HG03159 (cell line): Measurements from ENCODE around the gene RNF13.
"Not testable (repeated sequence)": the region's sequence is repeated elsewhere in the genome, so short reads cannot be mapped to it uniquely, and the experiment has no call there.

Source experiments
- ATAC-seq: cut with Tn5 transposase; IDR thresholded peaks from one replicate; pipeline ENCODE4 v1.9.1; 2021; ENCODE audit warnings: mild to moderate bottlenecking, moderate library complexity; ENCODE audit not compliant: unreplicated experiment

The RNF13 gene

DNA sequence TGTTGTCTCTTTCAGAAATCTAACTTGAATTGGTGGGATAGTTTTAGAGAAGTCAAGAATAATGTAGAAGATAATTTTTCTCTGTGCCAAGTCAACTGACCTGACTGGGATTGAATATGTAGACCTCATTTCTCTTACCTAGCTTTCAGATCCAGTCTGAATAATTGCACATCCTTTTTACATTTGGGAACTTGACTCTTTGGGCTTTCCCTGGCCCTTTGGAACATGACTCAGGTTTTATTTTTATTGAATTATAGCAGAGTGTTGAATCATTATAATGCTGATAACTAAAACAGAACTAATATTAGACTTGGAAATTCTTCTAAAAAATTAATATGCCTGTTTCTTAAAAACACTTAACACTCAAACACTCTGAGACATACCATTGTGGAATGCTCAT is 81.2 kb downstream of the RNF13 start:
- no peak for ATAC-seq

GRCh38 chr3:149895339-149895738 is 82.3 kb downstream of the RNF13 start:
- ATAC-seq: no peak

GRCh38 chr3:149895769-149896168 is 82.8 kb downstream of the RNF13 start:
- ATAC-seq: no peak

- ATAC-seq: no peak
Measured at GRCh38 chr3:149898771-149899170, 85.8 kb downstream of the RNF13 start.

DNA sequence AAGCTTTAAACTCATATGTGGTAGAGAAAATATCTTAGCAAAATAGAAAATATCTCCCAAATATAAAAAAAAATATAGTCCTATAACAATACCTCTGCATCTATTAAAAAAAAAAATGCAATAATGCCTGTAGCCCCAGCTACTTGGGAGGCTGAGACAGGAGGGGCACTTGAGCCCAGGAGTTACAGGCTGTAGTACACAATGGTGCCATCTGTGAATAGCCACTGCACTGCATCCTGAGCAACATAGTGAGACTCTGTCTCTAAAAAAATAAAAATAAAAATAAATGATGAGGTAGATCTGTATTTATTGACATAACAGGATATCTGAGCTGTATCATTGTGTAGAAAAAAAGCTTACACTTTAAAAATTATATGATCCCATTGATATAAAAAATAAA is 87.3 kb downstream of the RNF13 start:
- no peak for ATAC-seq

DNA sequence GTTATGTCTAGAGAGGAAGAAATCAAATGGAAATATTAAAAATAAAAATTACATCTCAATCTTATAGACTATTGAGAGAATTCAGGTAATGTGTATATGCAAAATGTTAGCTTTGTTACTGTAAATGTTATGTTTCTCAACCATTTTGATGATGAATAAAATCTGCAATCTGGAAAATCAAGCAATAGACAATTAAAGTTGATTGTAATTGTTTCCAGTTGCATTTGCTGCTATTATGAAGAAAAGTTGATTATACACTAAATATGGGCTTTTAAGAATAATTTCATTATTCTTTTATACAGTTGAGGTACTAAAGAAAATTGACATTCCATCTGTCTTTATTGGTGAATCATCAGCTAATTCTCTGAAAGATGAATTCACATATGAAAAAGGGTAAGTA is 88.8 kb downstream of the RNF13 start:
- no peak for ATAC-seq

- no peak for ATAC-seq
Measured at GRCh38 chr3:149902498-149903139, 89.6 kb downstream of the RNF13 start.

GRCh38 chr3:149906036-149906435 is 93.0 kb downstream of the RNF13 start:
- ATAC-seq: no peak

GRCh38 chr3:149908424-149908957 is 95.5 kb downstream of the RNF13 start:
- ATAC-seq: no peak

GRCh38 chr3:149909923-149910322 is 96.9 kb downstream of the RNF13 start:
- ATAC-seq: no peak

GRCh38 chr3:149917124-149917667 is 104.2 kb downstream of the RNF13 start:
- ATAC-seq: no peak

DNA sequence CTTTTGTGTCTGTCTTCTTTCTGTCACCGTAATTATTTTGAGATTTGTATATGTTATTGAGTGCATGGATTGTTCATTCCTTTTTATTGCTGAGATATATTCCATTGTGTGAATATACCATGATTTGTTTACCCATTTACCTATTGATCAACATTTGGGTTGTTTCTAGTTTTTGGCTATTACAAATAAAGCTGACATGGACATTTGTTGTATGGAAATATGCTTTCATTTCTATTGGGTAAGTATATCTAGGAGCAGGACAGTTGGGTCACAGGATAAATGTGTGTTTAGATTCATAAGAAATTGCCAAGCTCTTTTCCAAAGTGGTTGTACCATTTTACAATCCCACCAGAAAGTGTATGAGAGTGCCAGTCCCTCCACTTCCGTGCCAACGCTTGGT is 106.5 kb downstream of the RNF13 start:
- ATAC-seq: no peak

- ATAC-seq: no peak
Measured at GRCh38 chr3:149920119-149920518, 107.1 kb downstream of the RNF13 start.

DNA sequence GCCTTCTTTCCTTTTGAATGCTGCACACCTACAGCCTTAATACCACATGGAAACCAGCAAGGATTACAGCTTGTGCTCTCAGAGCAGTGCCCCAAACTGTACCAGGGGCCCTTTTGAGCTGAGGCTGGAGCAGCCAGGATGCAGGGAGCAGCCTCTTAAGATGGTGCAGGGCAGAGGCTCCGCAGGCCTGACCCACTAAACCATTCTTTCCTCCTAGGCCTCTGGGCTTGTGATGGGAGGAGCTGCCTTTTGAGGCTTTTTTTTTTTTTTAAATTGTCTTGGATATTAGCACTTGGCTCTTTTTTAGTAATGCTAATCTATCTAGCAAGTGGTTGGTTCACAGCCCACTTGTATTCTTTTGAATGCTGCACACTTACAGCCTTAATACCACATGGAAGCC is 120.0 kb downstream of the RNF13 start:
- no peak for ATAC-seq

DNA sequence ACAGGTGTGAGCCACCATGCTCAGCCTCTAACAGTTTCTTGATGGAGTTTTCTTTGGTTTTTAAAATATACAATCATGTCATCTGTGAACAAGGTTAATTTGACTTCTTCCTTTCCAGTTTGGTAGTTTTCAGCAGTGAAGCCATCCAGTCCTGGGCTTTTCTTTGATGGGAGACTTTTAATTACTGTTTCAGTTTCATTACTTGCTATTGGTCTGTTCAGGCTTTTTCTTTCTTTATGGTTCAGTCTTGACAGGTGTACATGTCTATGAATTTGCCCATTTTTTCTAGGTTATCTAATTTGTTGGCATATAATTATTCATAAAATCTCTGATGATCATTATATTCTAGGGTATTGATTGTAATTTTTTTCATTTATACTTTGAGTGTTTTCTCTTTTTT is 120.8 kb downstream of the RNF13 start:
- ATAC-seq: no peak

DNA sequence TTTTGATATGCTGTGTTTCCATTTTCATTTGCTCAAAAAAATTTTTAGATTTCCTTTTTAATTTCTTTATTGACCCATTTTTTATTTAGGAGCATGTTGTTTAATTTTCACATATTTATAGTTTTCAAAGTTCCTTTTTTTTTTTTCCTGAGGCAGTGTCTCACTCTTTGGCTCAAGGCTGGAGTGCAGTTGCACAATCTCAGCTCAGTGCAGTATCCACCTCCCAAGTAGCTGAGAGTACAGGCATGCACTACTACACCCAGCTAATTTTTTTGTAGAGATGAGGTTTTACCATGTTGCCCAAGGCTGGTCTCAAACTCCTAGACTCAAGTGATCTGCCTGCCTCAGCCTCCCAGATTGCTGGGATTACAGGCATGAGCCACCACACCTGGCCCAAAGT is 121.5 kb downstream of the RNF13 start:
- no peak for ATAC-seq

GRCh38 chr3:149936812-149937230 is 123.8 kb downstream of the RNF13 start:
- no peak for ATAC-seq

DNA sequence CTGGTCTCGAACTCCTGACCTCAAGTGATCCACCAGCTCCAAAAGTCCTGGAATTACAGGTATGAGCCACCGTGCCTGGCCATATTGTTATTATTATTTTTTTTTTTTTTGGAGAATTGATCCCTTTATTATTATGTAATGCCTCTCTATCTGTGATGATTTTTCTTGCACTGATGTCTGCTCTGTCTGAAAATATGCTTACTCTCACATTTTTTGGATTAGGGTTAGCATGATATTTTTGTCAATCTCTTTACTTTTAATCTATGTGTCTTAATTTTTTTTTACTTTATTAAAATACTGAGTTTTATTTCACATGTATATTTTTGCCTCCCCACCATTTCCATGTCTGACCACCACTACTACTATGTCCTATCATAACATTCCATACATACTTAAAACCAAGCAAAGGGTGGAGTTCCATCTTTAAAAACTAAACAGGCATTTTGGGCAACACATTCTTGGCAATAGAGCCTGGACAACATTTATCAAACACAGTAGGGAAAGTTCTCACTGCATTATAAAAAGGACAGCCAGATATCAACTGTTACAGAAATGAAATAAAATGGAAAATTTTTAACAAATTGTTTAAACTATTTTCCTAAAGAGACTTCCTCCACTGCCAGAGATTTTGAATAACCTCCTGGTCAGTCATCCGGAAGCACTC is 125.5 kb downstream of the RNF13 start:
- ATAC-seq: not testable (repeated sequence)

GRCh38 chr3:149941186-149941585 is 128.2 kb downstream of the RNF13 start:
- ATAC-seq: no peak

DNA sequence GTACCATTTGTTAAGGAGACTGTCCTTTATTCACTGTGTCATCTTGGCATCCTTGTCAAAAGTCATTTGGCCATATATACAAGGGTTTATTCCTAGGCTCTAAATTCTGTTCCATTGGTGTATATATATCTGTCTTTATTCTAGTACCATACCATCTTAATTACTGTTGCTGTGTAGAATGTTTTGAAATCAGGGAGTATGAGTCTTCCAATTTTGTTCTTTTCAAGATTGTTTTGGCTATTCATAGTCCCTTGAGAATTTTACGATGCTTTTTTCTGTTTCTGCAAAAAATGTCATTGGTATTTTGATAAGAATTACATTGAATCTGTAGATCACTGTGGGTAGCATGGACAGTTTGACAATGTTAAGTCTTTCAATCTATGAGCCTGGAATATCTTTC is 128.9 kb downstream of the RNF13 start:
- ATAC-seq: no peak

GRCh38 chr3:149942409-149942808 is 129.4 kb downstream of the RNF13 start:
- no peak for ATAC-seq

- ATAC-seq: not testable (repeated sequence)
Measured at GRCh38 chr3:149943966-149944365, 131.0 kb downstream of the RNF13 start.
